Memory B cell (primary cell): ENCODE results near the gene ARHGAP29.

Source experiments
- ATAC-seq: fragments of 150-1000 bp; cut with Tn5 transposase; 2 replicates; pipeline ENCODE4 v1.10.0; 2021; ENCODE audit warnings: low read depth, mild to moderate bottlenecking, moderate library complexity
- DNase-seq, 2 donors: peaks; one replicate each; pipeline ENCODE4 v3.0.0; 2022; ENCODE audit warnings: low spot score in 2 of 2
- H3K27ac Mint-ChIP-seq: one replicate; pipeline ENCODE4 v1.8.0; 2022; ENCODE audit warnings: mild to moderate bottlenecking, moderate library complexity, mixed read lengths
- H3K27me3 Mint-ChIP-seq: one replicate; pipeline ENCODE4 v1.8.0; 2022; ENCODE audit warnings: mixed read lengths
- H3K36me3 Mint-ChIP-seq: one replicate; pipeline ENCODE4 v1.8.0; 2022; ENCODE audit warnings: mild to moderate bottlenecking, mixed read lengths
- H3K4me1 Mint-ChIP-seq: one replicate; pipeline ENCODE4 v1.8.0; 2022; ENCODE audit warnings: mixed read lengths
- H3K4me3 Mint-ChIP-seq: one replicate; pipeline ENCODE4 v1.8.0; 2022; ENCODE audit warnings: mild to moderate bottlenecking, moderate library complexity, mixed read lengths
- H3K9me3 Mint-ChIP-seq: one replicate; pipeline ENCODE4 v1.8.0; 2022; ENCODE audit warnings: mixed read lengths

Gene ARHGAP29

DNA sequence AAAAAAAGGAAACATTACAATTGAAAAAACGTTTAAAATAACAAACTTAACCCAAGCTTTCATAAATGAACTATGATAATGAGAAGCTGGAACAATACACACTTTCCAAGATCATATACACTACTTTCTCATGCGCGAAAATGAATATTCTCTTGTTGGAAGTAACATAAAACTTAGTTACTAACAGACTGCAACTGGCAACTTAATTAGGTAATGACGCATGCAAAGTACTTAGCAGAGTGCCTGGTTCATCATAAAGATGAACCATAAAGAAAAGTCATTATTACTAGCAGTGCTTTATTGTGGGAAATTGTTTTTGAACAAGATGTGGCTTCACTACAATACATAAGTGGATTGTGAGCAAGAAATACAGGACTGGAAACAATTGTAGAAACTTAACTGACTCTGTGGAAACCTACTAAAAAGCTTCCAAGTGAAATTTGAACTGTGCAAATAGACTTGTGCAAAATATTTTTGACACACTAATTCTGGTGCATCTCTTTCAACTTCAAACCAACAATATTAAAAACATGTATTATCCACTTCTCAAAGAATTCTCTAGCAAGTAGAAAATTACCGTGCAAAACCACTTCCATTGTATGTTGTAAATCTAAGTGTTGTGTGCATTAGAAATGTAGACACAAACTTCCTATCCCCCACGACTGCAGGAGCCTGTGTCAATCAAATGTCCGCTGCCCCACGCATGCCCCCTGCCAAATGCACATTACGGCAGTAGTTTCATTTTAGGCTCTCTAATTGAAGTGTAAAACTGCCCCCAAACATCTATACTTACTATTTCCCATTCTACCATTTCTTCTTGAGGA lies 2.0 kb downstream of the ARHGAP29 start:
- Mint-ChIP-seq H3K27ac (no peak overlapping the region), H3K36me3 (no peaks in the 10 kb centered on the region), H3K4me1 (peaks cover 3% of the 10 kb centered on the region), H3K9me3 (peaks cover 2% of the 10 kb centered on the region), H3K4me3 (no peak overlapping the region), H3K27me3 (peaks cover 30% of the 10 kb centered on the region)
- DNase-seq (no peak), ATAC-seq (no peak)

- ATAC-seq, result no peak
- no peak for DNase-seq
- Mint-ChIP-seq H3K36me3 (no peaks in the 10 kb centered on the region), H3K27ac (no peak overlapping the region), H3K4me1 (peaks cover 3% of the 10 kb centered on the region), H3K9me3 (peaks cover 2% of the 10 kb centered on the region), H3K4me3 (no peak overlapping the region), H3K27me3 (peaks cover 30% of the 10 kb centered on the region)
Observed at GRCh38 chr1:94234615-94235014, 2.8 kb downstream of the ARHGAP29 start.

- H3K9me3 Mint-ChIP-seq, result no peaks in the 10 kb centered on the region
- no peak for ATAC-seq
- DNase-seq, result no peak
- peaks cover 3% of the 10 kb centered on the region for H3K4me1 Mint-ChIP-seq
- H3K36me3 Mint-ChIP-seq, result no peaks in the 10 kb centered on the region
- no peak overlapping the region for H3K4me3 Mint-ChIP-seq
- H3K27ac Mint-ChIP-seq, result no peak overlapping the region
- peaks cover 21% of the 10 kb centered on the region for H3K27me3 Mint-ChIP-seq
Observed at GRCh38 chr1:94231746-94232145, 5.6 kb downstream of the ARHGAP29 start.

GRCh38 chr1:94230920-94231319 lies 6.5 kb downstream of the ARHGAP29 start:
- peaks cover 16% of the 10 kb centered on the region for H3K27me3 Mint-ChIP-seq
- H3K9me3 Mint-ChIP-seq, result no peaks in the 10 kb centered on the region
- H3K27ac Mint-ChIP-seq, result no peak overlapping the region

DNA sequence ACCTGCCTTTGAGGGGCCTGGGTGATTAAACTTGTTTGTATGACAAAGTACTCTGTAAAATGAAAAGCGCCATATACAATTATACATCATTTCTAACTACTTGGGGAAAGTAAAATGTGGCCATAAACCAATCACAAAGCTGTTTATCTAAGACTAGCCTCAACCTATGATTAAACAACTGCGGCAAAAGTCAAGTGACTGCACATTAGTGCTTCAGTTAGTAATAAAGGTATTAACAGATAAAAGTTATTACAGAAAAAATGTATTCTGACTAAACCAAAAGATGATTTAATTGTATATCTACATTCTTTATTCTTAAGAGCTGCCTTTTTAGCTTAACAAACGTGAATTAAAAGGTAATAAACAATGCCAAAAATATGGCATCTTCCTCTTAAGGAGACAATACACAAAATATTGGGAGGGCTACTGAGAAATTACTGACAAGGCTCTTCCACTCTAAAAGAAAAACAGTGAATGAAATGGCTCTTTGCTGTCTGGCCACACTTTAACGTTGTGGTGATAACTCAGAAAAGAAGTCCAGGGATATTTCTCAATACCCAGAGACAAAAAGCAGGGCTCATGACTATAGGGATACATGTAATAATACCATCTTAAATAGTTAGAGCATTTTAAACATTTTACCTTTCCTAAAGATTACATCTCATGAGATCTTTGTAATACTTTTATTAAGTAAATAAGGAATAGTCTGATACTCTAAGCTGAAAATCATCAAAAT lies 8.6 kb downstream of the ARHGAP29 start:
- Mint-ChIP-seq H3K4me1 (no peaks in the 10 kb centered on the region), H3K27me3 (peaks cover 9% of the 10 kb centered on the region), H3K27ac (no peak overlapping the region), H3K9me3 (no peaks in the 10 kb centered on the region), H3K36me3 (no peaks in the 10 kb centered on the region), H3K4me3 (no peak overlapping the region)
- DNase-seq, result no peak
- no peak for ATAC-seq

More at GRCh38 chr1:94230920-94231319, 6.5 kb downstream of the ARHGAP29 start:
- DNase-seq (no peak), ATAC-seq (no peak)
- no peak overlapping the region for H3K4me3 Mint-ChIP-seq
- H3K36me3 Mint-ChIP-seq, result no peaks in the 10 kb centered on the region
- H3K4me1 Mint-ChIP-seq, result no peaks in the 10 kb centered on the region

DNA sequence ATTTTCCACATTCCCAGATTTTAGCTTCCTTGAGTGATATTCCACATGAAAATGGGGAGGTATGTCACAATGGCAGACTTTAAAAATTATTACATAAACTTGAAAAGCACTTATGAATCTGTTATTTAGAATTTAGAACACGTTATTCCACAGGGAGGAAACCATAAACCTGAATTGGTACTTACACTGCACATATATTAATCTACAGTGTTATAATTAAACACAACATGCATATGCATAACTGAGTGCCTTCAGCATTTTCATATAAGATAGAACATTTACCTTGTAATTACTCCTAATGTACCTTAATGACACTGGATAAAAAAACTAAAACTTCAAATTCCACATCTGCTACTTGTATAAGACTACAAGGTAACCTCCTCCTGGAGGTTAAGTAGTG lies 9.8 kb downstream of the ARHGAP29 start:
- ATAC-seq, result no peak
- H3K27me3 Mint-ChIP-seq, result peaks cover 6% of the 10 kb centered on the region
- H3K4me1 Mint-ChIP-seq, result no peaks in the 10 kb centered on the region
- H3K9me3 Mint-ChIP-seq, result no peaks in the 10 kb centered on the region
- DNase-seq, result no peak
- no peak overlapping the region for H3K4me3 Mint-ChIP-seq
- no peak overlapping the region for H3K27ac Mint-ChIP-seq
- H3K36me3 Mint-ChIP-seq, result no peaks in the 10 kb centered on the region

DNA sequence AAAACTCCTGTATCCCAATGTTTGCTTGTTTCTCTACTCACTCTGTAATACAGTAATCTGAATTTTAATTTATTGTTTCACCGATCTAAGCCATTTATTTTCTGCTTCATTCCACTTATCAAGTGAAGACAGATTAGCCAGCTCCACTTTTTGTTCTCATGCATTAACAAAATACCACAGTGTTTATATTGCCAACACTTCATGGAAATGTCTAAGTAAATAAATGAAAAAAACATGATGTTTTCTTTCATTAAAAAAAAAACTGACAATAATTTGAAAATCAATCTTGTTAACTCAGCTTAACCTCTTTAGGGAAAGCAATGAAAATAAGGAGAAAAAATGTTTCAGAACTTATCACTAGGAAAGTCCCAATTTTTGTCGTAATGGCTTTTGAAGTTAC lies 11.5 kb downstream of the ARHGAP29 start:
- Mint-ChIP-seq H3K4me3 (no peak overlapping the region), H3K27ac (no peak overlapping the region), H3K27me3 (no peaks in the 10 kb centered on the region), H3K4me1 (no peaks in the 10 kb centered on the region), H3K9me3 (no peaks in the 10 kb centered on the region), H3K36me3 (no peaks in the 10 kb centered on the region)
- ATAC-seq (no peak), DNase-seq (no peak)

- no peak for ATAC-seq
- H3K4me3 Mint-ChIP-seq, result no peak overlapping the region
- H3K27me3 Mint-ChIP-seq, result peaks cover 7% of the 10 kb centered on the region
- H3K27ac Mint-ChIP-seq, result no peak overlapping the region
- H3K36me3 Mint-ChIP-seq, result no peaks in the 10 kb centered on the region
- H3K9me3 Mint-ChIP-seq, result no peaks in the 10 kb centered on the region
- no peak for DNase-seq
- H3K4me1 Mint-ChIP-seq, result no peaks in the 10 kb centered on the region
Observed at GRCh38 chr1:94218332-94218731, 19.1 kb downstream of the ARHGAP29 start.

DNA sequence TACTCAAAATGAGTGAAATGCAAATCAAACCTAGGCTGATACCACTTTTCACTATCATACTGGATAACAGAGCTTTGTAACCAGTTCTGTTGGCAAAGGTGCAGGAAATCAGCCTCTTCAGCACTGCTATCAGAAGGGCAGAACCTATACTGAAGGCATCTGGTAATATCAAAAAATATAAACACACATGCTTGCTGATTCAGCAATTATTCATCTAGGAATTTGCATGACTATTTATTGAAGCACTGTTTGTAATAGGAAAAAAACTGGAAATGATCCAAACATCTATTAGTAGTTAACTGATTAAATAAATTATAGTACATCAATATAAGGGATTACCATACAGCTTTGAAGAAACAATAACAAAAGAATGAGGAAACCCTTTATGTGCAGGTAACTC lies 21.4 kb downstream of the ARHGAP29 start:
- Mint-ChIP-seq H3K27ac (no peak overlapping the region), H3K4me1 (no peaks in the 10 kb centered on the region), H3K4me3 (no peak overlapping the region), H3K27me3 (peaks cover 7% of the 10 kb centered on the region), H3K9me3 (no peaks in the 10 kb centered on the region), H3K36me3 (no peaks in the 10 kb centered on the region)
- no peak for DNase-seq
- no peak for ATAC-seq

DNA sequence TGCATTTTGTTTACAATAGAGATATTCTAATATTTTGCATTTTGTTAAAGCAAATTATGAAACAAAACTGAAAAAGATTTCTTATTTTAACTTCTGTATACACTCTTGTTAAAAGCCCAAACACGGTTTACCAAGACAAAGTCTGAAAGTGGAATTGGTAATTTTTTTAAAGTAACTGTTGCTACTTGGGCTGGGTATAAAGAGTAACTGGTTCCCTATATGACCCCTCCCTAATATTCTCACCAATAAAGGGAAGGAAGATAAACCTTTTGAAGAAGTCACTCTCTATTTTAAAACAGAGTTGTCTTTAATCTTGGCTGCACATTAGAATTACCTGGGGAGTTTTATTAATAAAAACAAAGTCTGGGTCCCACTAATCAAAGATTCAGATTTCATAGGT lies 27.4 kb downstream of the ARHGAP29 start:
- Mint-ChIP-seq H3K27me3 (peaks cover 2% of the 10 kb centered on the region), H3K27ac (no peak overlapping the region), H3K36me3 (no peaks in the 10 kb centered on the region), H3K4me1 (no peaks in the 10 kb centered on the region), H3K4me3 (no peak overlapping the region), H3K9me3 (no peaks in the 10 kb centered on the region)
- no peak for DNase-seq
- ATAC-seq, result no peak

- Mint-ChIP-seq H3K4me1 (no peaks in the 10 kb centered on the region), H3K27ac (no peak overlapping the region), H3K36me3 (no peaks in the 10 kb centered on the region), H3K27me3 (peaks cover 3% of the 10 kb centered on the region), H3K4me3 (no peak overlapping the region), H3K9me3 (no peaks in the 10 kb centered on the region)
- ATAC-seq (no peak), DNase-seq (no peak)
Observed at GRCh38 chr1:94209425-94209824, 28.0 kb downstream of the ARHGAP29 start.

DNA sequence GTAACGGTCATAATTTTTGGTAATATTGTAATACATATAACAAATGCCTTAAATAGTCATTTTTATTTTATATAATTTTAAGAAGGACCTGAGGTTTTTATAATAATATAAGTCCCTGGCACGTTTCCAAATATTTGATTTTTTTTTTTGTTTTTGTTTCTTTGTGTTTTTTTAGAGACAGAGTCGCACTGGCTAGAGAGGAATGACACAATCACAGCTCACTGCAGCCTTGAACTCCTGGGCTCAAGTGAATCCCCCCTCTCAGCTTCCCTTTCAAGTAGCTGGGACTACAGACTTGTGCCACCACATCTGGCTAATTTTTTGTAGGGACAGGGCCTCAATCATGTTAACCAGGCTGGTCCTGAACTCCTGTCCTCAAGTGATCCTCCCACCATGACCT lies 29.7 kb downstream of the ARHGAP29 start:
- Mint-ChIP-seq H3K27me3 (peaks cover 2% of the 10 kb centered on the region), H3K4me1 (no peaks in the 10 kb centered on the region), H3K36me3 (no peaks in the 10 kb centered on the region), H3K9me3 (no peaks in the 10 kb centered on the region), H3K4me3 (no peak overlapping the region), H3K27ac (no peak overlapping the region)
- DNase-seq, result no peak
- ATAC-seq, result no peak

- peaks cover 4% of the 10 kb centered on the region for H3K27me3 Mint-ChIP-seq
- peaks cover 2% of the 10 kb centered on the region for H3K9me3 Mint-ChIP-seq
- no peak for ATAC-seq
- no peaks in the 10 kb centered on the region for H3K36me3 Mint-ChIP-seq
- no peaks in the 10 kb centered on the region for H3K4me1 Mint-ChIP-seq
- DNase-seq, result no peak
- H3K27ac Mint-ChIP-seq, result no peak overlapping the region
- no peak overlapping the region for H3K4me3 Mint-ChIP-seq
Observed at GRCh38 chr1:94205639-94206038, 31.7 kb downstream of the ARHGAP29 start.

- H3K4me1 Mint-ChIP-seq, result no peaks in the 10 kb centered on the region
- no peak for ATAC-seq
- H3K4me3 Mint-ChIP-seq, result no peak overlapping the region
- H3K27me3 Mint-ChIP-seq, result peaks cover 4% of the 10 kb centered on the region
- peaks cover 2% of the 10 kb centered on the region for H3K9me3 Mint-ChIP-seq
- H3K36me3 Mint-ChIP-seq, result no peaks in the 10 kb centered on the region
- no peak for DNase-seq
- no peak overlapping the region for H3K27ac Mint-ChIP-seq
Observed at GRCh38 chr1:94202241-94202640, 35.1 kb downstream of the ARHGAP29 start.
